Esophagus squamous epithelium (tissue), 5 donors: ENCODE measurements around the gene CSMD2. TPM values are rescaled to one million over a fixed set of nuclear protein-coding genes. Genes with fewer than 3 reads are reported as not detected.

Experiments used
- DNase-seq: peaks from one replicate; lab custom pipeline; 2025; lab: John Stamatoyannopoulos, UW
- H3K27ac ChIP-seq, 4 donors: fragments of 200-600 bp; sonication (generic); one replicate each; pipeline ENCODE4 v1.5.1; 2016 to 2019; ENCODE audit warnings: mild to moderate bottlenecking in 1 of 4
- H3K27me3 ChIP-seq, 4 donors: fragments of 200-600 bp; sonication (generic); 1 replicate in 3 of 4; 2 replicates in 1 of 4; pipeline versions ENCODE4 v1.5.1 to v1.6.0; 2017 to 2021; ENCODE audit warnings: antibody characterized with exemption in 1 of 4
- H3K36me3 ChIP-seq, 3 donors: fragments of 200-600 bp; sonication (generic); one replicate each; pipeline ENCODE4 v1.5.1; 2016 to 2019
- H3K4me1 ChIP-seq, 3 donors: fragments of 200-600 bp; sonication (generic); one replicate each; pipeline ENCODE4 v1.5.1; 2017 to 2019
- H3K4me3 ChIP-seq, 4 donors: fragments of 200-600 bp; sonication (generic); 1 replicate in 3 of 4; 2 replicates in 1 of 4; pipeline ENCODE4 v1.5.1; 2016 to 2019; ENCODE audit warnings: mild to moderate bottlenecking in 2 of 4, moderate library complexity in 1 of 4
- H3K9me3 ChIP-seq, 3 donors: fragments of 200-600 bp; sonication (generic); one replicate each; pipeline ENCODE4 v1.5.1; 2016 to 2019
- CTCF ChIP-seq, 6 experiments: fragments of 450-650 bp in 4 of 6; fragments of 200-600 bp in 2 of 6; sonication (generic) in 2 of 6; IDR thresholded peaks; one replicate each; pipeline ENCODE4 v1.5.1; 2016 to 2019; ENCODE audit warnings: antibody characterized with exemption in 6 of 6, mild to moderate bottlenecking in 4 of 6, moderate library complexity in 4 of 6
- POLR2A ChIP-seq, 4 donors: fragments of 450-650 bp; IDR thresholded peaks; one replicate each; pipeline ENCODE4 v1.6.1; 2017; ENCODE audit warnings: antibody characterized with exemption in 4 of 4, mild to moderate bottlenecking in 4 of 4, moderate library complexity in 3 of 4
- WGBS, 2 donors: methylation state at CpG; one replicate each; pipeline ENCODE4 v1.1.5; 2018; 5-methylcytosine and 5-hydroxymethylcytosine counted together
- intact Hi-C: fragments of 100-400 bp; cut with DNase I; formaldehyde crosslinking; loops from one replicate; pipeline ENCODE4 v1.15.0; 2022
- total RNA-seq, 4 donors: library from RNA; depleted of rRNA; stranded (reverse); fragments of >200 nt; gene quantifications; one replicate each; pipeline ENCODE4 v1.1.0, GENCODE V29; 2016
- donor health status: DM: yes; HTN: yes; CAD: no.

Gene CSMD2
- total RNA-seq, 4 donors from 2014 or later, result under 0.01 to 0.13 TPM; not detected in 2

- intact Hi-C loops, result no loop called here
- no peak overlapping the region for H3K4me3 ChIP-seq
- no peak for TF ChIP-seq POLR2A (IDR thresholded peaks at IDR 0.05)
- no peak for TF ChIP-seq CTCF (IDR thresholded peaks at IDR 0.05)
- no peaks in the 10 kb centered on the region for H3K4me1 ChIP-seq
- 42 to 64% methylated on average over 5 of the region's 5 CpGs for WGBS, 2 donors
- peaks cover 0 to 5% (median 0%) of the 10 kb centered on the region in 3 donors for H3K36me3 ChIP-seq
- no peak for DNase-seq
- no peaks in the 10 kb centered on the region for H3K27me3 ChIP-seq
- H3K27ac ChIP-seq, result no peak overlapping the region
- H3K9me3 ChIP-seq, result peaks cover 0 to 8% (median 0%) of the 10 kb centered on the region in 3 donors
Observed at GRCh38 chr1:33502726-33503125, 662.3 kb downstream of the CSMD2 start.

GRCh38 chr1:33501774-33502173, 663.3 kb downstream of the CSMD2 start:
- H3K27me3 ChIP-seq, result no peaks in the 10 kb centered on the region
- H3K9me3 ChIP-seq, result peaks cover 0 to 16% (median 0%) of the 10 kb centered on the region in 3 donors
- TF ChIP-seq POLR2A (IDR thresholded peaks at IDR 0.05), result no peak
- TF ChIP-seq CTCF (IDR thresholded peaks at IDR 0.05), result no peak
- WGBS, 2 donors, result 82 to 88% methylated on average over 5 to 6 of the region's 8 CpGs
- no peaks in the 10 kb centered on the region for H3K4me1 ChIP-seq
- intact Hi-C loops, result no loop called here
- DNase-seq, result no peak
- H3K4me3 ChIP-seq, result no peak overlapping the region
- H3K27ac ChIP-seq, result no peak overlapping the region
- peaks cover 0 to 12% (median 0%) of the 10 kb centered on the region in 3 donors for H3K36me3 ChIP-seq

- Histone ChIP-seq H3K36me3 (peaks cover 0 to 12% (median 0%) of the 10 kb centered on the region in 3 donors), H3K4me3 (no peak overlapping the region), H3K27ac (no peak overlapping the region), H3K27me3 (no peaks in the 10 kb centered on the region), H3K9me3 (peaks cover 0 to 20% (median 3%) of the 10 kb centered on the region in 3 donors), H3K4me1 (no peaks in the 10 kb centered on the region)
- DNase-seq, result no peak
- TF ChIP-seq POLR2A (IDR thresholded peaks at IDR 0.05), result no peak
- no peak for TF ChIP-seq CTCF (IDR thresholded peaks at IDR 0.05)
- 72 to 79% methylated on average over 2 of the region's 2 CpGs for WGBS, 2 donors
- intact Hi-C loops, result no loop called here
Observed at GRCh38 chr1:33501309-33501708, 663.7 kb downstream of the CSMD2 start.

GRCh38 chr1:33500547-33500946, 664.5 kb downstream of the CSMD2 start:
- peaks cover 0 to 28% (median 11%) of the 10 kb centered on the region in 3 donors for H3K9me3 ChIP-seq
- no peak overlapping the region for H3K27ac ChIP-seq
- H3K4me1 ChIP-seq, result no peaks in the 10 kb centered on the region
- H3K36me3 ChIP-seq, result peaks cover 0 to 17% (median 0%) of the 10 kb centered on the region in 3 donors
- no peak overlapping the region for H3K4me3 ChIP-seq
- intact Hi-C loops, result no loop called here
- TF ChIP-seq POLR2A (IDR thresholded peaks at IDR 0.05), result no peak
- TF ChIP-seq CTCF (IDR thresholded peaks at IDR 0.05), result no peak
- H3K27me3 ChIP-seq, result no peaks in the 10 kb centered on the region
- no peak for DNase-seq
- 52 to 63% methylated on average over 3 to 4 of the region's 4 CpGs for WGBS, 2 donors

GRCh38 chr1:33497410-33497809, 667.6 kb downstream of the CSMD2 start:
- 90 to 94% methylated on average over 1 of the region's 1 CpG for WGBS, 2 donors
- Histone ChIP-seq H3K4me1 (no peaks in the 10 kb centered on the region), H3K9me3 (peaks cover 5 to 57% (median 38%) of the 10 kb centered on the region in 3 donors), H3K36me3 (peaks cover 6 to 48% (median 7%) of the 10 kb centered on the region in 3 donors), H3K4me3 (no peak overlapping the region), H3K27ac (no peak overlapping the region), H3K27me3 (no peaks in the 10 kb centered on the region)
- intact Hi-C loops, result loop anchor here (10.0 kb wide), 1 partner anchor 107 kb away; no protein-coding TSS in a partner anchor
- TF ChIP-seq CTCF (IDR thresholded peaks at IDR 0.05) (no peak), POLR2A (IDR thresholded peaks at IDR 0.05) (no peak)
- DNase-seq, result no peak
